Adipocyte (in vitro differentiated cells): ENCODE data around the gene DMXL1.
A peak's percentile ranks its signal among the peaks of the same experiment; 100 is the strongest.
"Not testable (repeated sequence)": the region's sequence is repeated elsewhere in the genome, so short reads cannot be mapped to it uniquely, and the experiment has no call there.

ENCODE experiments used
- DNase-seq: peaks from one replicate; pipeline ENCODE4 v3.0.0-alpha.2; 2015; ENCODE audit warnings: low read depth
- H3K27me3 ChIP-seq: replicated peaks from 2 replicates; pipeline ENCODE4 v1.7.0; 2013; ENCODE audit warnings: mild to moderate bottlenecking, low read length, moderate library complexity; ENCODE audit not compliant: control insufficient read depth, insufficient read depth
- H3K36me3 ChIP-seq: 2 replicates; pipeline ENCODE4 v1.7.0; 2013; ENCODE audit warnings: low read length, mild to moderate bottlenecking, moderate library complexity; ENCODE audit not compliant: control insufficient read depth, insufficient read depth, severe bottlenecking
- H3K4me1 ChIP-seq: 2 replicates; pipeline ENCODE4 v1.7.0; 2013; ENCODE audit warnings: mild to moderate bottlenecking, low read length, moderate library complexity; ENCODE audit not compliant: control insufficient read depth, insufficient read depth
- H3K4me3 ChIP-seq: 2 replicates; pipeline ENCODE4 v1.7.0; 2013; ENCODE audit warnings: mild to moderate bottlenecking, low read length, moderate library complexity
- H3K9ac ChIP-seq: 2 replicates; pipeline ENCODE4 v1.7.0; 2013; ENCODE audit warnings: mild to moderate bottlenecking, low read length, moderate library complexity
- H3K9me3 ChIP-seq: 2 replicates; pipeline ENCODE4 v1.7.0; 2013; ENCODE audit warnings: mild to moderate bottlenecking, low read length, moderate library complexity; ENCODE audit not compliant: control insufficient read depth

Gene DMXL1

GRCh38 chr5:119129770-119130169 is 58.9 kb downstream of the DMXL1 start:
- Histone ChIP-seq H3K9me3 (no peaks in the 10 kb centered on the region), H3K27me3 (no peaks in the 10 kb centered on the region), H3K4me3 (no peak overlapping the region), H3K36me3 (peaks cover 49% of the 10 kb centered on the region), H3K9ac (no peak overlapping the region), H3K4me1 (no peaks in the 10 kb centered on the region)
- DNase-seq = no peak

- Histone ChIP-seq H3K36me3 (peaks cover 53% of the 10 kb centered on the region), H3K4me1 (no peaks in the 10 kb centered on the region), H3K4me3 (no peak overlapping the region), H3K27me3 (no peaks in the 10 kb centered on the region), H3K9ac (no peak overlapping the region), H3K9me3 (no peaks in the 10 kb centered on the region)
- DNase-seq = no peak
These were observed 60.8 kb downstream of the DMXL1 start for GRCh38 chr5:119131530-119132304.

- H3K9me3 ChIP-seq, H3K9ac ChIP-seq, DNase-seq, H3K27me3 ChIP-seq, H3K4me1 ChIP-seq, H3K4me3 ChIP-seq: not testable (repeated sequence)
- H3K36me3 ChIP-seq = peaks cover 47% of the 10 kb centered on the region
These were observed 64.9 kb downstream of the DMXL1 start for GRCh38 chr5:119135743-119136142.

GRCh38 chr5:119136666-119137318 is 65.9 kb downstream of the DMXL1 start:
- Histone ChIP-seq H3K36me3 (peaks cover 47% of the 10 kb centered on the region), H3K4me1 (no peaks in the 10 kb centered on the region), H3K9ac (no peak overlapping the region), H3K9me3 (no peaks in the 10 kb centered on the region), H3K4me3 (no peak overlapping the region), H3K27me3 (no peaks in the 10 kb centered on the region)
- DNase-seq = no peak

- Histone ChIP-seq H3K9ac (no peak overlapping the region), H3K4me3 (no peak overlapping the region), H3K27me3 (no peaks in the 10 kb centered on the region), H3K9me3 (peaks cover 9% of the 10 kb centered on the region), H3K4me1 (no peaks in the 10 kb centered on the region), H3K36me3 (peaks cover 54% of the 10 kb centered on the region)
- DNase-seq = no peak
These were observed 82.7 kb downstream of the DMXL1 start for GRCh38 chr5:119153629-119154028.

- Histone ChIP-seq H3K4me1 (no peaks in the 10 kb centered on the region), H3K4me3 (no peak overlapping the region), H3K9ac (no peak overlapping the region), H3K9me3 (peaks cover 9% of the 10 kb centered on the region), H3K27me3 (no peaks in the 10 kb centered on the region), H3K36me3 (peaks cover 42% of the 10 kb centered on the region)
- DNase-seq = no peak
These were observed 87.3 kb downstream of the DMXL1 start for GRCh38 chr5:119158144-119158543.

- no peak for DNase-seq
- Histone ChIP-seq H3K9me3 (peaks cover 9% of the 10 kb centered on the region), H3K4me1 (no peaks in the 10 kb centered on the region)
These were observed 90.5 kb downstream of the DMXL1 start for GRCh38 chr5:119161430-119161829.

GRCh38 chr5:119166026-119166425 is 95.1 kb downstream of the DMXL1 start:
- no peak overlapping the region for H3K4me3 ChIP-seq
- H3K9ac ChIP-seq = no peak overlapping the region
- peaks cover 48% of the 10 kb centered on the region for H3K36me3 ChIP-seq
- no peaks in the 10 kb centered on the region for H3K27me3 ChIP-seq
- H3K9me3 ChIP-seq = no peaks in the 10 kb centered on the region
- H3K4me1 ChIP-seq = no peaks in the 10 kb centered on the region
- DNase-seq = no peak

More at GRCh38 chr5:119161430-119161829, 90.5 kb downstream of the DMXL1 start:
- Histone ChIP-seq H3K27me3 (no peaks in the 10 kb centered on the region), H3K36me3 (peaks cover 32% of the 10 kb centered on the region), H3K4me3 (no peak overlapping the region), H3K9ac (no peak overlapping the region)

GRCh38 chr5:119168401-119168800 is 97.5 kb downstream of the DMXL1 start:
- peak; percentile 3 for DNase-seq
- Histone ChIP-seq H3K36me3 (peaks cover 51% of the 10 kb centered on the region), H3K9ac (no peak overlapping the region), H3K4me3 (no peak overlapping the region), H3K4me1 (no peaks in the 10 kb centered on the region), H3K27me3 (no peaks in the 10 kb centered on the region), H3K9me3 (no peaks in the 10 kb centered on the region)

- Histone ChIP-seq H3K9ac (no peak overlapping the region), H3K27me3 (no peaks in the 10 kb centered on the region), H3K4me3 (no peak overlapping the region), H3K9me3 (no peaks in the 10 kb centered on the region), H3K4me1 (no peaks in the 10 kb centered on the region), H3K36me3 (peaks cover 27% of the 10 kb centered on the region)
- DNase-seq = no peak
These were observed 100.8 kb downstream of the DMXL1 start for GRCh38 chr5:119171686-119172085.

- Histone ChIP-seq H3K27me3 (no peaks in the 10 kb centered on the region), H3K4me1 (no peaks in the 10 kb centered on the region), H3K36me3 (peaks cover 29% of the 10 kb centered on the region), H3K9ac (no peak overlapping the region), H3K4me3 (no peak overlapping the region), H3K9me3 (no peaks in the 10 kb centered on the region)
- no peak for DNase-seq
These were observed 103.8 kb downstream of the DMXL1 start for GRCh38 chr5:119174578-119175163.
